Upper lobe of left lung (tissue), 6 donors: Measurements from ENCODE around the gene C16orf74. TPM values are rescaled to one million over a fixed set of nuclear protein-coding genes. Genes with fewer than 3 reads are reported as not detected.

ENCODE experiments used
- ATAC-seq, 2 donors: fragments of 200-7000 bp; cut with Tn5 transposase; one replicate each; pipeline ENCODE4 v1.9.1; 2022; ENCODE audit warnings: mild to moderate bottlenecking in 2 of 2, moderate library complexity in 2 of 2; ENCODE audit not compliant: low FRiP score in 2 of 2
- DNase-seq, 2 donors: peaks; one replicate each; pipeline ENCODE4 v3.0.0-alpha.2; 2019 to 2020
- H3K27ac ChIP-seq, 4 donors: fragments of 200-600 bp; sonication (generic); one replicate each; pipeline ENCODE4 v1.5.1; 2016 to 2019
- H3K27me3 ChIP-seq, 4 donors: fragments of 200-600 bp; sonication (generic); one replicate each; pipeline ENCODE4 v1.5.1; 2017 to 2019
- H3K36me3 ChIP-seq, 4 donors: fragments of 200-600 bp; sonication (generic); one replicate each; pipeline ENCODE4 v1.5.1; 2016 to 2019
- H3K4me1 ChIP-seq, 4 donors: fragments of 200-600 bp; sonication (generic); one replicate each; pipeline ENCODE4 v1.5.1; 2018 to 2019
- H3K4me3 ChIP-seq, 4 donors: fragments of 200-600 bp; sonication (generic); one replicate each; pipeline ENCODE4 v1.5.1; 2017 to 2019; ENCODE audit warnings: mild to moderate bottlenecking in 2 of 4, moderate library complexity in 1 of 4
- H3K9me3 ChIP-seq, 4 donors: fragments of 200-600 bp; sonication (generic); one replicate each; pipeline ENCODE4 v1.5.1; 2018 to 2019
- EP300 ChIP-seq, 4 donors: sonication (generic); formaldehyde crosslinking; IDR thresholded peaks; one replicate each; pipeline ENCODE4 v1.5.1; 2017; ENCODE audit warnings: antibody characterized with exemption in 4 of 4, control low read depth in 2 of 4
- POLR2A ChIP-seq, 4 donors: fragments of 450-650 bp; IDR thresholded peaks; one replicate each; pipeline ENCODE4 v1.5.1; 2016 to 2017; ENCODE audit warnings: antibody characterized with exemption in 4 of 4, mild to moderate bottlenecking in 2 of 4
- POLR2AphosphoS5 ChIP-seq, 2 donors: sonication (generic); formaldehyde crosslinking; IDR thresholded peaks; one replicate each; pipeline ENCODE4 v1.5.1; 2017; ENCODE audit warnings: antibody characterized with exemption in 2 of 2
- WGBS, 2 donors: methylation state at CpG; one replicate each; pipeline ENCODE4 v1.1.5; 2017 to 2018; 5-methylcytosine and 5-hydroxymethylcytosine counted together
- total RNA-seq, 6 donors: library from RNA; depleted of rRNA in 4 of 6; stranded (reverse); fragments of >200 nt in 4 of 6; gene quantifications; one replicate each; pipeline versions ENCODE4 v1.1.0 to v1.2.1, GENCODE V29; 2016 to 2021
- TF ChIP-seq, protein P1 (sequence below), 6 experiments: fragments of 450-650 bp in 4 of 6; fragments of 200-600 bp in 2 of 6; sonication (generic) in 2 of 6; IDR thresholded peaks; one replicate each; pipeline ENCODE4 v1.5.1; 2016 to 2019; ENCODE audit warnings: antibody characterized with exemption in 6 of 6
- donor health status: DM: no; HTN: no; CAD: no; lungs with moderate emphysema.
- donor health status: DM: no; HTN: yes; CAD: no; lungs with severe emphysema.

C16orf74 gene
- total RNA-seq: 1 to 10 TPM in 5 of 6 donors, not detected in 1; 1.2 to 6.3 (median 4.1) TPM

DNA sequence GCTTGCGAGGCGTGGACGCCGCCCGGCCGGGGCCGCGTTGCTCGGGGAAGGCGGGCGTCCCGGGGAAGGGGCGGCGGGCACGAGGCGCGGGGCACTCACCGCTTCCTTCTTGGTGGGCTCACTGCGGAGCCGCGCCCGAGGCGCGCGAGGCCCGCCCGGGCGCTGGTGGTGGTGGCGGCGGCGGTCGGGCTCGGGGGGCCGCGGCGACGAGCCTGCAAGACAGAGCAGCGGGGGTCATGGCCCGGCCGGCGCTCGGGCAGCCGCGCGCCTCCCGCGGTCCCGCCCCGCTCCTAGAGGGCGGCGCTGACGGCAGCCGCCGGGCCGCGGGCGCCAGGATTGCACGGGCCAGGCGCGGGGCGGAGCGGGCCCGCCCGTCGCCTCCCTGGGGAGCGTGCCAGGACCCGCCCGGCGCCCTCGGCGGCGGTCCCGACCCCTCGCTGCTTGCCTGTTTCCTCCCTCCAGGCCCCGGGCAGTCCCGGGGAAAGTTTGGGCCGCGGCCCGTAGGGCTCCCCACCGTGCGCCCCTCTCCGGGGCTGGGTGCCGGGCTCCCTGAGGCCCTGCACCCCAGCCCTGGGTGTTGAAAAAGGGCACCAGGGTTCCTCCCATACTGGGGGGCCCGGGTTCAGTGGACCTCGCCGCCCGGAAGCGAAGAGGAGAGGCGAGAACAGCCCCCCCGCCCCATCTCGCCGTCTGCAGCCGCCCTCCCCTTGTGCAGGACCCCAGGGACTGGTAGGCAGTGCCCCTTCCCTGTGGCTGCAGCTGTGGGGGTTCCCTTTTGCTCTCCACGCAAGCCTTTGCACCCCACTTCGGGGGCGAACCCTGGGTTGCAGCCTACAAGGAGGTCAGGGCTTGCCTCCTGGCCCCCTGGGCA lies at the start of gene C16orf74:
Gene C16orf74 (minus strand): TSS at position 270 of the 871 bp plus-strand sequence. CDS start 15,879 bp downstream, outside the sequence.
- Histone ChIP-seq H3K27me3 (peaks cover 0 to 2% (median 0%) of the 10 kb centered on the region in 4 donors), H3K9me3 (no peaks in the 10 kb centered on the region), H3K4me3 (peak within 1 kb of the TSS; percentile 59 to 68 (median 63)), H3K27ac (no peak within 1 kb of the TSS), H3K4me1 (peaks cover 20 to 38% (median 23%) of the 10 kb centered on the region in 4 donors), H3K36me3 (no peaks in the 10 kb centered on the region)
- WGBS, 2 donors: 21 to 34% methylated on average over 15 to 16 of the region's 96 CpGs
- TF ChIP-seq POLR2A (IDR thresholded peaks at IDR 0.05): no peak
- TF ChIP-seq, protein P1, sequence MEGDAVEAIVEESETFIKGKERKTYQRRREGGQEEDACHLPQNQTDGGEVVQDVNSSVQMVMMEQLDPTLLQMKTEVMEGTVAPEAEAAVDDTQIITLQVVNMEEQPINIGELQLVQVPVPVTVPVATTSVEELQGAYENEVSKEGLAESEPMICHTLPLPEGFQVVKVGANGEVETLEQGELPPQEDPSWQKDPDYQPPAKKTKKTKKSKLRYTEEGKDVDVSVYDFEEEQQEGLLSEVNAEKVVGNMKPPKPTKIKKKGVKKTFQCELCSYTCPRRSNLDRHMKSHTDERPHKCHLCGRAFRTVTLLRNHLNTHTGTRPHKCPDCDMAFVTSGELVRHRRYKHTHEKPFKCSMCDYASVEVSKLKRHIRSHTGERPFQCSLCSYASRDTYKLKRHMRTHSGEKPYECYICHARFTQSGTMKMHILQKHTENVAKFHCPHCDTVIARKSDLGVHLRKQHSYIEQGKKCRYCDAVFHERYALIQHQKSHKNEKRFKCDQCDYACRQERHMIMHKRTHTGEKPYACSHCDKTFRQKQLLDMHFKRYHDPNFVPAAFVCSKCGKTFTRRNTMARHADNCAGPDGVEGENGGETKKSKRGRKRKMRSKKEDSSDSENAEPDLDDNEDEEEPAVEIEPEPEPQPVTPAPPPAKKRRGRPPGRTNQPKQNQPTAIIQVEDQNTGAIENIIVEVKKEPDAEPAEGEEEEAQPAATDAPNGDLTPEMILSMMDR (IDR thresholded peaks at IDR 0.05): peak in 2 of 6 experiments; percentile 11 to 27
- ATAC-seq (peak; percentile 52 to 86), DNase-seq (peak; percentile 39 to 92)

GRCh38 chr16:85800321-85800669 lies 49.4 kb upstream of the C16orf74 start:
- no peaks in the 10 kb centered on the region for H3K9me3 ChIP-seq
- H3K4me3 ChIP-seq: peak overlapping the region; percentile 78 to 97 (median 87)
- no peak for TF ChIP-seq POLR2A (IDR thresholded peaks at IDR 0.05)
- TF ChIP-seq POLR2AphosphoS5 (IDR thresholded peaks at IDR 0.05): no peak
- TF ChIP-seq EP300 (IDR thresholded peaks at IDR 0.05): no peak
- TF ChIP-seq, protein P1 (IDR thresholded peaks at IDR 0.05): no peak
- H3K27me3 ChIP-seq: no peaks in the 10 kb centered on the region
- WGBS, 2 donors: 23 to 24% methylated on average over 9 of the region's 9 CpGs
- DNase-seq: no peak
- peaks cover 0 to 61% (median 39%) of the 10 kb centered on the region in 4 donors for H3K36me3 ChIP-seq
- H3K4me1 ChIP-seq: peaks cover 23 to 36% (median 24%) of the 10 kb centered on the region in 4 donors
- no peak for ATAC-seq
- peak overlapping the region; percentile 85 to 96 (median 94) for H3K27ac ChIP-seq

GRCh38 chr16:85799497-85800320 lies 48.8 kb upstream of the C16orf74 start, which contains the start of the genes COX4I1 and EMC8:
TSS of gene COX4I1 (plus strand) at chr16:85799695. CDS start at chr16:85801206, 1,511 bp downstream.
TSS of gene EMC8 (minus strand) at chr16:85799544. CDS start at chr16:85799295, 249 bp downstream.
- Histone ChIP-seq H3K36me3 (peaks cover 0 to 61% (median 36%) of the 10 kb centered on the region in 4 donors), H3K27me3 (no peaks in the 10 kb centered on the region), H3K4me1 (peaks cover 23 to 36% (median 24%) of the 10 kb centered on the region in 4 donors), H3K9me3 (no peaks in the 10 kb centered on the region), H3K4me3 (peak within 1 kb of the TSS; percentile 78 to 97 (median 87)), H3K27ac (peak within 1 kb of the TSS; percentile 85 to 96 (median 94))
- ATAC-seq: peak; percentile 95 to 98
- TF ChIP-seq POLR2AphosphoS5 (IDR thresholded peaks at IDR 0.05) (peak; percentile 95 to 97), POLR2A (IDR thresholded peaks at IDR 0.05) (peak in 3 of 4 donors; percentile 75 to 93 (median 91)), EP300 (IDR thresholded peaks at IDR 0.05) (peak in 1 of 4 donors; percentile 77)
- TF ChIP-seq, protein P1 (IDR thresholded peaks at IDR 0.05): peak in 1 of 6 experiments; percentile 33
- WGBS, 2 donors: 0% methylated on average over 14 to 67 of the region's 87 CpGs
- peak; percentile 95 to 98 for DNase-seq

DNA sequence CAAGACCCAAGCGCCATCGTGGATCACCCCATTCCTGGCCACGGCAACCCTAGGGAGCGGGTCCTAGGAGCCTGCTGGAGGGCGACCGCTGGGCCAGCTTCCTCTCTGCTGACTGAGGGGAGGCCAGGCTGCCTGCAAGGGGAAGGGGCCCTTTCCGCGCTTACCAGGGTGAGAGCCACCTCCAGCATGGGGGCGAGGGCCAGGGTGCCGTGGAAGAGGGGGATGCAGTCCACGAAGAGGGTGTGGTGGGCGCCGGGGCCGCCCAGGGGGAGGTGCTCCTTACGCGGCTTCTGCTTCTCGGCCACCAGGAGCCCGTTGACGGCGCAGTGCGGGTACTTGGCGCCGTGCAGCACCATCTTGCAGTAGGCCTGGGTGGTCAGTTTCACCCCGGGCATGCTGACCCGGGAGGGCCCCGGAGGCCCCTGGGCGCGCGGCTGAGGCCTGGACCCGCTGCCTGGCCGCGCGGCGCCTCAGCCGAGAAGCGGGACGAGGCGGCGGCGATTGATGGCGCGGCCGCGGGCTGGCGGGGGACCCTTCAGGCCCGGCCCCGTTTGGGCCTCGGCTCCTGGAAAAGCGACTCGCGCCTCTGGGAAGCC lies 48.1 kb upstream of the C16orf74 start:
- H3K4me1 ChIP-seq: peaks cover 23 to 36% (median 24%) of the 10 kb centered on the region in 4 donors
- peak overlapping the region; percentile 85 to 96 (median 94) for H3K27ac ChIP-seq
- H3K27me3 ChIP-seq: no peaks in the 10 kb centered on the region
- 0 to 1% methylated on average over 8 to 33 of the region's 51 CpGs for WGBS, 2 donors
- ATAC-seq (peak; percentile 24 to 57), DNase-seq (peak in 1 of 2 donors; percentile 26)
- H3K9me3 ChIP-seq: no peaks in the 10 kb centered on the region
- no peak for TF ChIP-seq POLR2A (IDR thresholded peaks at IDR 0.05)
- TF ChIP-seq, protein P1 (IDR thresholded peaks at IDR 0.05): peak in 2 of 6 experiments; percentile 9 to 52
- H3K4me3 ChIP-seq: peak overlapping the region; percentile 78 to 97 (median 87)
- peaks cover 0 to 60% (median 33%) of the 10 kb centered on the region in 4 donors for H3K36me3 ChIP-seq
